OCI-LY1 (cell line): ENCODE data around the gene HTRA3.

Source experiments
- EZH2 ChIP-seq: fragments of 200-600 bp; sonication (generic), shearing (Covaris generic); IDR thresholded peaks from 2 replicates; pipeline ENCODE4 v1.8.0; 2017; ENCODE audit warnings: borderline replicate concordance, mixed run types, mild to moderate bottlenecking, antibody characterized with exemption, low read length, moderate library complexity, mixed read lengths
- TF ChIP-seq, protein P1 (sequence below): fragments of 200-600 bp; sonication (generic), shearing (Covaris generic); IDR thresholded peaks from 2 replicates; pipeline ENCODE4 v1.5.1; 2017; ENCODE audit warnings: mild to moderate bottlenecking, antibody characterized with exemption, low read length, moderate library complexity, mixed read lengths

DNA sequence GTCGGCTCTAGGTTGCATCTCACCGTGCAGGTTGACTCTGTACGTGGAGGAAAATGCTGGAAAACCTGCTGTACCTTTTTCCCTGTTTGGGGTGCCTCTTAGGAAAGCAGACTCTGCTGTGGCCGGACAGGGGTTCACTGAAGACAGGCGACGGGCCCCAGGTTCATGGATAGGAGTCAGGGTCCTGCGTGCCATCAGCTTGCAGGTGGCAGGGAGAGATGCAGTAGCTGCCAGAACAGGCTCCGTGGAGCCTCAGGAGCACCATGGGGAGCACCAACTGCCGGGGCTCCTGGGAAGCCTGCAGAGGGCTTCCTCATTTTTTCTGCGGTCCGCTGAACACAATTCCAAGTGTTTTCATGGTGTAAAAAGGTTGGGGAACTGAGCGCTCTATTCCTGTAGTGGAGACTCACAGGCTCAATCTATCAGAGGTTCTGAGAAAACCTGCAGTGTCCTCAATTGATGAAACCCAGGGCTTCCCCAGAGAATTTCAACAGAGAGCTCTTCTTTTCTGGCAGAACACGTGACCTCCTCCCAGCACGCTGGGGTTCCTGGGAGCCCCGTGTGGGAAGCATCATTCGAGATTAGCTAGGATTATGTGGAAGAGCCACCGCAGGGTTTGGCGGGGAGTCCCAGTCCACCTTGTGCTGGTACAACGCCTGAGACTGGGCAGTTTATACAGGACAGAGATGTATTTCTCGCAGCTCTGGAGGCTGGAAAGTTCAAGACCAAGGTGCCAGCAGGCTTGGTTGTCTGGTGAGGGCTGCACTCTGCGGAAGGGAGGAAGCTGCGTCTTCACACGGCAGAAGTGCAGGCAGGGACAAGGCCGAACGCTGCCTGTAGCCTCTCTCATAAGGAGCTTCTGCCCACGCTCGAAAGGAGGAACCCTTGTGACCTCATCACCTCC is 1.6 kb downstream of the HTRA3 start:
- TF ChIP-seq, protein P1, sequence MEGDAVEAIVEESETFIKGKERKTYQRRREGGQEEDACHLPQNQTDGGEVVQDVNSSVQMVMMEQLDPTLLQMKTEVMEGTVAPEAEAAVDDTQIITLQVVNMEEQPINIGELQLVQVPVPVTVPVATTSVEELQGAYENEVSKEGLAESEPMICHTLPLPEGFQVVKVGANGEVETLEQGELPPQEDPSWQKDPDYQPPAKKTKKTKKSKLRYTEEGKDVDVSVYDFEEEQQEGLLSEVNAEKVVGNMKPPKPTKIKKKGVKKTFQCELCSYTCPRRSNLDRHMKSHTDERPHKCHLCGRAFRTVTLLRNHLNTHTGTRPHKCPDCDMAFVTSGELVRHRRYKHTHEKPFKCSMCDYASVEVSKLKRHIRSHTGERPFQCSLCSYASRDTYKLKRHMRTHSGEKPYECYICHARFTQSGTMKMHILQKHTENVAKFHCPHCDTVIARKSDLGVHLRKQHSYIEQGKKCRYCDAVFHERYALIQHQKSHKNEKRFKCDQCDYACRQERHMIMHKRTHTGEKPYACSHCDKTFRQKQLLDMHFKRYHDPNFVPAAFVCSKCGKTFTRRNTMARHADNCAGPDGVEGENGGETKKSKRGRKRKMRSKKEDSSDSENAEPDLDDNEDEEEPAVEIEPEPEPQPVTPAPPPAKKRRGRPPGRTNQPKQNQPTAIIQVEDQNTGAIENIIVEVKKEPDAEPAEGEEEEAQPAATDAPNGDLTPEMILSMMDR: no peak
- no peak for TF ChIP-seq EZH2
